Renal pelvis (tissue), 4 donors: Measurements from ENCODE around the gene TXNRD1. TPM values are rescaled to one million over a fixed set of nuclear protein-coding genes. Genes with fewer than 3 reads are reported as not detected.
"Not testable (repeated sequence)": the region's sequence is repeated elsewhere in the genome, so short reads cannot be mapped to it uniquely, and the experiment has no call there.

Experiments
- DNase-seq: peaks from one replicate; pipeline ENCODE4 v3.0.0-alpha.2; 2013
- polyA plus RNA-seq, 3 donors: library from polyadenylated mRNA; unstranded; fragments of 120-200 nt; gene quantifications; one replicate each; pipeline ENCODE4 v1.2.1, GENCODE V29; 2013; ENCODE audit not compliant: insufficient read length in 3 of 3

TXNRD1 gene
- polyA plus RNA-seq, 3 donors: 60.2 to 61.5 (median 61.4) TPM

- no peak for DNase-seq
These were observed 103.4 kb downstream of the TXNRD1 start for GRCh38 chr12:104319028-104319427.

- DNase-seq: no peak
These were observed 104.5 kb downstream of the TXNRD1 start for GRCh38 chr12:104319918-104320626.

GRCh38 chr12:104320627-104321024, 105.0 kb downstream of the TXNRD1 start:
- no peak for DNase-seq

- DNase-seq: no peak
These were observed 106.4 kb downstream of the TXNRD1 start for GRCh38 chr12:104321949-104322348.

GRCh38 chr12:104322533-104322932, 107.0 kb downstream of the TXNRD1 start:
- DNase-seq: not testable (repeated sequence)

GRCh38 chr12:104323899-104324298, 108.3 kb downstream of the TXNRD1 start:
- no peak for DNase-seq

GRCh38 chr12:104328278-104328677, 112.7 kb downstream of the TXNRD1 start:
- not testable (repeated sequence) for DNase-seq

- DNase-seq: no peak
These were observed 113.2 kb downstream of the TXNRD1 start for GRCh38 chr12:104328790-104329189.

- no peak for DNase-seq
These were observed 114.3 kb downstream of the TXNRD1 start for GRCh38 chr12:104329707-104330532.

- DNase-seq: no peak
These were observed 115.8 kb downstream of the TXNRD1 start for GRCh38 chr12:104331376-104331775.

- not testable (repeated sequence) for DNase-seq
These were observed 116.7 kb downstream of the TXNRD1 start for GRCh38 chr12:104332273-104332672.

- no peak for DNase-seq
These were observed 118.2 kb downstream of the TXNRD1 start for GRCh38 chr12:104333692-104334255.

- DNase-seq: no peak
These were observed 119.0 kb downstream of the TXNRD1 start for GRCh38 chr12:104334581-104334980.

GRCh38 chr12:104336115-104336514, 120.5 kb downstream of the TXNRD1 start:
- no peak for DNase-seq

- no peak for DNase-seq
These were observed 121.5 kb downstream of the TXNRD1 start for GRCh38 chr12:104337030-104337558.

GRCh38 chr12:104339663-104340062, 124.1 kb downstream of the TXNRD1 start:
- DNase-seq: no peak

- no peak for DNase-seq
These were observed 124.6 kb downstream of the TXNRD1 start for GRCh38 chr12:104340177-104340576.

- DNase-seq: no peak
These were observed 125.5 kb downstream of the TXNRD1 start for GRCh38 chr12:104340925-104341611.

GRCh38 chr12:104342147-104342546, 126.6 kb downstream of the TXNRD1 start:
- no peak for DNase-seq

GRCh38 chr12:104342635-104343249, 127.2 kb downstream of the TXNRD1 start:
- DNase-seq: no peak

GRCh38 chr12:104344682-104345081, 129.1 kb downstream of the TXNRD1 start:
- no peak for DNase-seq
